Measurements from ENCODE around the gene SLC39A13. TPM values are rescaled to one million over a fixed set of nuclear protein-coding genes. Genes with fewer than 3 reads are reported as not detected.

The SLC39A13 gene
- total and polyA plus RNA-seq, 2 of the 13 experiments (the other 11 are each of a cell fraction or from before 2014, with no cell fraction given) = 15.3 to 30.5 TPM

DNA sequence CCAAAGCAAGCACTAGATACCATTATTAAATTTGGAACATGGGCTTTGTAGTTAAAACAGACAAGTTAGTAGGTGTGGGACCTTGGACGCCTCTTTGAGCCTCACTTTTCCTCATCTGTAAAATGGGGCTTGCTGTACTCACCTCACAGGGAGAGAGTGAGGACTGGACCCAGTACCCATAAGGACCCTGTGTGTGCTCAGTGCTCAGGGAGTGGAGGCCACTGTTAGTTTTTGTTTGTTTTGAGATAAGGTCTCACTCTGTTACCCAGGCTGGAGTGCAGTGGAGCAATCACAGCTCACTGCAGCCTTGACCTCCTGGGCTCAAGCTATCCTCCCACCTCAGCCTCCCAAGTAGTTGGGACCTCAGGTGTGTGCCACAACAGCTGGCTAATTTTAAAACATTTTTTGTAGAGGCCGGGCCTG is 31.7 kb downstream of the SLC39A13 start (continued):
- TF ChIP-seq, protein P1, sequence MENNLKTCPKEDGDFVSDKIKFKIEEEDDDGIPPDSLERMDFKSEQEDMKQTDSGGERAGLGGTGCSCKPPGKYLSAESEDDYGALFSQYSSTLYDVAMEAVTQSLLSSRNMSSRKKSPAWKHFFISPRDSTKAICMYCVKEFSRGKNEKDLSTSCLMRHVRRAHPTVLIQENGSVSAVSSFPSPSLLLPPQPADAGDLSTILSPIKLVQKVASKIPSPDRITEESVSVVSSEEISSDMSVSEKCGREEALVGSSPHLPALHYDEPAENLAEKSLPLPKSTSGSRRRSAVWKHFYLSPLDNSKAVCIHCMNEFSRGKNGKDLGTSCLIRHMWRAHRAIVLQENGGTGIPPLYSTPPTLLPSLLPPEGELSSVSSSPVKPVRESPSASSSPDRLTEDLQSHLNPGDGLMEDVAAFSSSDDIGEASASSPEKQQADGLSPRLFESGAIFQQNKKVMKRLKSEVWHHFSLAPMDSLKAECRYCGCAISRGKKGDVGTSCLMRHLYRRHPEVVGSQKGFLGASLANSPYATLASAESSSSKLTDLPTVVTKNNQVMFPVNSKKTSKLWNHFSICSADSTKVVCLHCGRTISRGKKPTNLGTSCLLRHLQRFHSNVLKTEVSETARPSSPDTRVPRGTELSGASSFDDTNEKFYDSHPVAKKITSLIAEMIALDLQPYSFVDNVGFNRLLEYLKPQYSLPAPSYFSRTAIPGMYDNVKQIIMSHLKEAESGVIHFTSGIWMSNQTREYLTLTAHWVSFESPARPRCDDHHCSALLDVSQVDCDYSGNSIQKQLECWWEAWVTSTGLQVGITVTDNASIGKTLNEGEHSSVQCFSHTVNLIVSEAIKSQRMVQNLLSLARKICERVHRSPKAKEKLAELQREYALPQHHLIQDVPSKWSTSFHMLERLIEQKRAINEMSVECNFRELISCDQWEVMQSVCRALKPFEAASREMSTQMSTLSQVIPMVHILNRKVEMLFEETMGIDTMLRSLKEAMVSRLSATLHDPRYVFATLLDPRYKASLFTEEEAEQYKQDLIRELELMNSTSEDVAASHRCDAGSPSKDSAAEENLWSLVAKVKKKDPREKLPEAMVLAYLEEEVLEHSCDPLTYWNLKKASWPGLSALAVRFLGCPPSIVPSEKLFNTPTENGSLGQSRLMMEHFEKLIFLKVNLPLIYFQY (CRISPR knock-in tag; IDR thresholded peaks at IDR 0.05; ENCODE audit: borderline replicate concordance) = no peak
- TF ChIP-seq NFIB (CRISPR knock-in tag; IDR thresholded peaks at IDR 0.05; ENCODE audit: borderline replicate concordance) (no peak), IKZF4 (CRISPR knock-in tag; IDR thresholded peaks at IDR 0.05; ENCODE audit: borderline replicate concordance, low read depth, not compliant biosample characterization) (no peak), KDM4B (CRISPR knock-in tag; IDR thresholded peaks at IDR 0.05) (no peak), CEBPB (IDR thresholded peaks at IDR 0.05; ENCODE audit: borderline replicate concordance, low read depth, low read length) (0 out of 2 replicates have a peak, but pooled peaks have one; percentile 27), HOXD1 (CRISPR knock-in tag; IDR thresholded peaks at IDR 0.05) (no peak), THRA (CRISPR knock-in tag; IDR thresholded peaks at IDR 0.05; ENCODE audit: borderline replicate concordance) (no peak), ZNF468 (CRISPR knock-in tag; IDR thresholded peaks at IDR 0.05) (no peak), ZNF275 (CRISPR knock-in tag; IDR thresholded peaks at IDR 0.05; ENCODE audit: borderline replicate concordance) (no peak)
- TF ChIP-seq, protein P2, sequence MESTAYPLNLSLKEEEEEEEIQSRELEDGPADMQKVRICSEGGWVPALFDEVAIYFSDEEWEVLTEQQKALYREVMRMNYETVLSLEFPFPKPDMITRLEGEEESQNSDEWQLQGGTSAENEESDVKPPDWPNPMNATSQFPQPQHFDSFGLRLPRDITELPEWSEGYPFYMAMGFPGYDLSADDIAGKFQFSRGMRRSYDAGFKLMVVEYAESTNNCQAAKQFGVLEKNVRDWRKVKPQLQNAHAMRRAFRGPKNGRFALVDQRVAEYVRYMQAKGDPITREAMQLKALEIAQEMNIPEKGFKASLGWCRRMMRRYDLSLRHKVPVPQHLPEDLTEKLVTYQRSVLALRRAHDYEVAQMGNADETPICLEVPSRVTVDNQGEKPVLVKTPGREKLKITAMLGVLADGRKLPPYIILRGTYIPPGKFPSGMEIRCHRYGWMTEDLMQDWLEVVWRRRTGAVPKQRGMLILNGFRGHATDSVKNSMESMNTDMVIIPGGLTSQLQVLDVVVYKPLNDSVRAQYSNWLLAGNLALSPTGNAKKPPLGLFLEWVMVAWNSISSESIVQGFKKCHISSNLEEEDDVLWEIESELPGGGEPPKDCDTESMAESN (CRISPR knock-in tag; conservative IDR thresholded peaks at IDR 0.05) = no peak
